GM19467 (cell line): Measurements from ENCODE around the gene LRIT2.

ENCODE experiments used
- ATAC-seq: cut with Tn5 transposase; IDR thresholded peaks from one replicate; pipeline ENCODE4 v1.9.1; 2021; ENCODE audit warnings: mild to moderate bottlenecking, moderate library complexity; ENCODE audit not compliant: unreplicated experiment

Gene LRIT2

GRCh38 chr10:84243759-84244158 lies 18.4 kb upstream of the LRIT2 start:
- no peak for ATAC-seq

GRCh38 chr10:84241185-84241790 lies 15.9 kb upstream of the LRIT2 start, which contains the start of gene LRIT1:
TSS of gene LRIT1 (minus strand) at chr10:84241546. CDS start at chr10:84241439, 107 bp downstream.
- no peak for ATAC-seq

GRCh38 chr10:84238909-84239308 lies 13.6 kb upstream of the LRIT2 start:
- no peak for ATAC-seq

- no peak for ATAC-seq
These were observed 12.1 kb upstream of the LRIT2 start for GRCh38 chr10:84237199-84238051.

- no peak for ATAC-seq
These were observed 11.5 kb upstream of the LRIT2 start for GRCh38 chr10:84236807-84237198.

- no peak for ATAC-seq
These were observed 9.8 kb upstream of the LRIT2 start for GRCh38 chr10:84235096-84235495.

DNA sequence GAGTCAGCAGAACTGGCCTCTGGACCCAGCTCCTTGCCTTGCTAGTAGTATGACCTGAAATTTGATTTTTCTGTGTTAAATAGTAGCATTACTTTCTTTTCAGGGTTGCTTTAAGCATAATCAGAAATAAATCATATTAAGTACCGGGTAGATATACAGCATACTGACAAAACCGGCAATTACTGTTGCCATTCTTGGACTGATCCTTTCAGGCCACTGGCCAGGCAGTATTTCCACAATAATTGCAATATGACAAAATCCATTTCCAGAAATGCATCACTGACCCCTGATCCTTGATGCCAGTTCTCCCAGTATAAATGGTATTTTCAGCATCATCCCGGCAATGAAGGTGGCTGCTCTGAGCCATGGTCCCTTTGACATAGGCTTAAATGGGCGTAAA lies 9.1 kb upstream of the LRIT2 start:
- no peak for ATAC-seq

GRCh38 chr10:84233940-84234339 lies 8.6 kb upstream of the LRIT2 start:
- no peak for ATAC-seq

GRCh38 chr10:84232376-84232775 lies 7.0 kb upstream of the LRIT2 start:
- no peak for ATAC-seq

DNA sequence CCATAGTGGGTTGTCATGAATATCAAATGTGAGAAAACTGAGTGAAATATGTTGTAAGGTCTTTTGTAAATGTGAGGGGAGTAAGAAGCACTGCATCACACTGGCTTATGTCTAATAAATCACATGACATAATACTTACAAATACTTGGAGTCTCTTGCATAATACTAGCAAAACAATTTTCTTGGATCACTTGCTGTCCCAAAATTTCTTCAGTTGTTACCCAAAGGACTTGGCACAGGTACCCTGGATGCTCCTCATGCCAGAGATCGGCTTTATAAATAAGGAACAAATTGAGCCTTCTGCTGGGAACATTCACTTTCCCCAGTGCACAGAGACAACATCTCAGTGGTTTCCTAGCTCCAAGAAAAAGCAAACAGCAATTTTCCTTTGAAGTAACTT lies 5.0 kb upstream of the LRIT2 start:
- no peak for ATAC-seq

DNA sequence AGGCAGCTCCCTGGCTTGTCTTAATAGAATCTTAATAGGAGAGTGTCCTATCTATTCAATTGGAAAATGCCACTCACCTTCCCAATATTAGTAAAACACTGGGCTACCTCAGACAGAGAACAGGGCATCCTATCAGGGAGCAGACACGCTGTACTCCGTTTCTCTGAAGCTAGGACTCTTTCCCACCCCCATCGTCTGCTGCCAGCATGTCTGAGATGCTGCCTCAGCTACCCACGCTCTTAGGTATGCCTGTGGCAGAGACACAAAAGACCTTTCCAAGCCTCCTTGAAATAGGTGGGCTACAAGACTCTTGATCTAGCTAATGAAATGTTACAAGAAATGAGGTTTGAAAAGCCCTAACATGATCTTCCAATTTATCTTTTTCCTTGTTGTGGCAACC lies 2.5 kb upstream of the LRIT2 start:
- no peak for ATAC-seq

- no peak for ATAC-seq
These were observed 1.3 kb upstream of the LRIT2 start for GRCh38 chr10:84226616-84227015.

GRCh38 chr10:84224411-84225028 lies 824 bp downstream of the LRIT2 start:
- no peak for ATAC-seq

GRCh38 chr10:84221916-84222315 lies 3.4 kb downstream of the LRIT2 start:
- no peak for ATAC-seq

GRCh38 chr10:84217746-84218145 lies 7.6 kb downstream of the LRIT2 start:
- no peak for ATAC-seq

- ATAC-seq, result no peak
These were observed 8.5 kb downstream of the LRIT2 start for GRCh38 chr10:84216834-84217233.

- ATAC-seq, result peak; percentile 84
These were observed 10.6 kb downstream of the LRIT2 start for GRCh38 chr10:84214612-84215235.

DNA sequence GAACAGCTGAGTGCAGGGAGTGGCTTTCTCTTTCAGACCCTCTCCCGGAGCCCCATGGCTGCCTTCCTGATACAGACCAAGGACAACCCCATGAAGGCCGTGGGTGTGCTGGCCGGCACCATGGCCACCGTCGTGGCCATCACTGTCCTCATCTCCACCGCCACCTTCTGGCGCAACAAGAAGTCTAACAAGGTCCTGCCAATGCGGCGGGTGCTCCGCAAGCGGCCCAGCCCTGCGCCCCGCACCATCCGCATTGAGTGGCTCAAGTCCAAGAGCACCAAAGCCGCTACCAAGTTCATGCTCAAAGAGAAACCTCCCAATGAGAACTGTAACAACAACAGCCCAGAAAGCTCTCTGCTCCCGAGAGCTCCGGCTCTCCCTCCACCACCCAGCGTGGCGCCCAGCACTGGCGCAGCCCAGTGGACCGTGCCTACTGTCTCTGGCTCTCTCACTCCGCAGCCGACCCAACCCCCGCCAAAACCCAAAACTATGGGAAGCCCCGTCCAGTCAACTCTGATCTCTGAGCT lies 11.2 kb downstream of the LRIT2 start:
- ATAC-seq, result no peak

DNA sequence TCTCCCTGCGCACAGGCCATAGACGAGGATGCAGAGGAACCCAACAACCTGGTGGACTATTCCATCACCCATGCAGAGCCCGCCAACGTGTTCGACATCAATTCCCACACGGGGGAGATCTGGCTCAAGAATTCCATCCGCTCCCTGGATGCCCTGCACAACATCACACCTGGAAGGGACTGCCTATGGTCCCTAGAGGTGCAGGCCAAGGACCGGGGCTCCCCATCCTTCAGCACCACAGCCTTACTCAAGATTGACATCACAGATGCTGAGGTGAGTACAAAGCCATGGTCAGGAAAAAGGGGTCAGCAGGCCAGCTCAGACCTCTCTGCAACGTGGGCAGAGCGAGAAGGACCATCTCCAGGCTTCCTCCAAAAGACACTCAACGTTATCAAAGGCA lies 12.3 kb downstream of the LRIT2 start:
- ATAC-seq, result no peak

DNA sequence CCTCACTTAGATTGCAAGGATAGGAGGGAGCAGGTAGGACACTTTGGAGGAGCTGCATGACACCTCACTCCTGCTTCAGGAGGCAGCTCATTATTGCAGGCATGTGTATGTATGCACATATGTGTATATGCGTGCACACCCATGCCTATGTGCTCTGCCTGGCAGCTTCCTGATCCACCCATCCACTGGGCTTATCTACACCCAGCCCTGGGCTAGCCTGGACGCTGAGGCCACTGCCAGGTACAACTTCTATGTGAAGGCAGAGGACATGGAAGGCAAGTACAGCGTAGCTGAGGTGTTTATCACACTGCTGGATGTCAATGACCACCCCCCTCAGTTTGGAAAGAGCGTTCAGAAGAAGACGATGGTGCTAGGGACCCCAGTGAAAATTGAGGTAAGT lies 13.3 kb downstream of the LRIT2 start:
- ATAC-seq, result no peak

- ATAC-seq, result no peak
These were observed 13.8 kb downstream of the LRIT2 start for GRCh38 chr10:84211566-84211965.
